Fibroblast of skin of scalp (primary cell): Measurements from ENCODE around the gene VAC14.
"Not testable (repeated sequence)": the region's sequence is repeated elsewhere in the genome, so short reads cannot be mapped to it uniquely, and the experiment has no call there.

Experiments
- DNase-seq: peaks from one replicate; pipeline ENCODE4 v3.0.0-alpha.2; 2013

VAC14 gene

DNA sequence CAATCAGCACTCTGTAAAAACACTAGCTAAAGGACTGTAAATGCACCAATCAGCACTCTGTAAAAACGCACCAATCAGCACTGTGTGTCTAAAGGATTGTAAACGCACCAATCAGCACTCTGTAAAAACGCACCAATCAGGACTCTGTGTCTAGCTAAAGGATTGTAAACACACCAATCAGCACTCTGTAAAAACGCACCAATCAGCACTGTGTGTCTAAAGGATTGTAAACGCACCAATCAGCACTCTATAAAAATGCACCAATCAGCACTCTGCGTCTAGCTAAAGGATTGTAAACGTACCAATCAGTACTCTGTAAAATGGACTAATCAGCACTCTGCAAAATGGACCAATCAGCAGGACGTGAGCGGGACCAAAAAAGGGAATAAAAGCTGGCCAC, 58.0 kb downstream of the VAC14 start:
- DNase-seq, result not testable (repeated sequence)

DNA sequence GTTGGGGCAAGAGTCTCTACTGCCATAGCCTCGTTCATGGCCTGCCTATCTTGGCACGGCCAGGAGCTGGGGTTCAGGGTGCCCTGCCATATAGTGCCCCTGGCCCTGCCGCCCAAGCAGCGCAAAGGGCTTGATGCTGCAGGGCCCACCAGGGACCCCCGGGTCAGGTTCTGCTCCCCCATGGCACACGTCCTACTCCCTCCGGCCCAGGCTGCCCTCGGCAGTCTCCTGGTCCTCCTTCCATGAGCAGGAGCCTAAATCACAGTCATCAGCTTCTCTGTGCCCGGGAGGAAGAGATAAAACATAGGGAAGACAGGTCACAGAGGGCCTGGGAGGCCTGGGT, 59.2 kb downstream of the VAC14 start:
- DNase-seq, result no peak

DNA sequence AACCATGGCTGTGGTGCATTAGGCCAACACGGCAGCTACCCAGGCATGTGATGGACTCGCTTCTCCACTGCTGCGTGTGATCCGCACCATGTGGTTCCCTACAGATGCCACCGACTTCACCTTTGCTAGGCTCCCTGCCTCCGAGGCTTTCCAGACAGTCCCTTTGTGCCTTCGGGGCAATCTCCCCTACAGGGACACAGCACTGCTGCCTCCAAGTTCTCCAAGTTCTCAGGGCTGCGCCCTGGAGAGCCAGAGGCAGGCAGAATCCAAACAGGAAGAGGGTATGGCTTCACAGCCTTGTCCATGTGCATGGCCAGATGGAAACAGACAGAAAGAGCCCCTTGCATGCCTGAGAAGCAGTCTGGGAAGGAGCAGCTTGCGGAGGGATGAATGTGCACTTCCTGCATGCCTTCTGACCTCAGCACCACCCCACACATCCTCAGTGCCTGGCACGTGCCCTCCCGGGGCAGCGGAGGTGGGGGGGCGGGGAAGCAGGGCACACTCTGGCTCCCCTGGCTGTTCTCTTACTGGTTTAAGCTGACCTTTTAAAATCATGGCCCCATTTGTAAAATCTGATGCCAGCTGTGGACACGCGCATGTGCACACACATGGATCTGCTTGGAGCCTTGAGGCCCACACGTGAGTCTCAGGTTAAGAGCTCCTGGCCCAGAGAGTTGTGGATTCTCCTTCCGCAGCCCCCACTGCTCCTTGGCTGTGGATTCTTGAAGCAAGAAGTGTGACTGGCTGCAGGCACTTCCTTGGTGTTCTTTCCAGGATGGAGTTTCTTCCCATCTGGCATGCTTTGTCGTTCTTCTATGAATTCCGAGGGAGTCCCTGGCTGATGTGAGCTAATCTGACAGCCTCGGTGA, 59.8 kb downstream of the VAC14 start:
- DNase-seq, result peak; percentile 82

DNA sequence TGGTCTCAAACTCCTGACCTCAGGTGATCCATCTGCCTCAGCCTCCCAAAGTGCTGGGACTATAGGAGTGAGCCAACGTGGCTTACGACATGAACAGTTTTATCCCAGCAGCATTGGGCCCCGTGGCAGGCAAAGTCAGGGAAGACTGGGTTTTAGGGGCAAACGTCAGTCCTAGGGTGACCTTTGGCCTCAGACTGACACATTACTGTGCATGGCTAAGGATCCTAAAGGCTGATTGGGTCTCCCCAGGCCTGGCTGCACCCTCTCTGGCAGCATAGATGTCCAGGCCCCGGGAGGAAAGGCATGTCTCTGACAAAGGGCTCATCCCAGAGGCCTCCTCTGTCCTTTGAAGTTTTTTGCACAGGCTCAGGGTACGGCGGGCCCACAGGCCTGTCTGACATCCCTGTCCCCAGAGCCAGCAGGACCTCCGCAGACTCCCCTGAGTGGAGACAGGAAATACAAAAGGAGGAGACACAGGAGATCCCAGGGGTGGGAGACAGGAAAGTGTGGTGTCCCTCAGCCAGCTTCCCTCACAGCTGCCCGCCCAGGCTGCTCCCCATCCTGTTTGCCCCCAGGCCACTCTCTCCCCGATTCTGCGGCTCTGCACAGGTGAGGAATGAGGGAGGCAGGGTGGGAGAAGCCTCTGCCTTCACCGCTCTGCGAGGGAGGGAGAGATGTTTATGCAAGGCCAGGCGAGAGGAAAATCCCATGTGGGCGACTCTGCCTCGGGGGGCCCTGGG, 60.6 kb downstream of the VAC14 start:
- DNase-seq, result no peak

DNA sequence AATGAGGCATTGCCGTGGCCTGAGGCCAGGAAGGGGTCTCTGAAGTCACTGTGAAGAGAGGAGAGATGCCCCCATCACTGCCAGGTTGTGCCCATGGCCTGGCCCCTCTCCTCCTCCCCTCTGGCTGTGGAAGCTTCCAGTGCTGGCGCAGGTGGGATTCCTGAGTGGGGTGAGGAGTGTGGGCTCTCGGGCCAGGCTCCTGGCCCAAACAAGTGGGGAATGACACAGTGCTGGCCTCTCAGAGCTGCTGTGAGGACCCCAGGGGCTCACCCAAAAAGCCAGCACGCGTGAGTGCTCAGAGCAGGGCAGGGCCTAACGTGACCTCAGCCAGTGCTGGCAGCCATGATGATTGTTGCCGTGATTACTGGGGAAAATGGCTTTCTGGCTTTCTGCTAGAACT, 61.6 kb downstream of the VAC14 start:
- no peak for DNase-seq

DNA sequence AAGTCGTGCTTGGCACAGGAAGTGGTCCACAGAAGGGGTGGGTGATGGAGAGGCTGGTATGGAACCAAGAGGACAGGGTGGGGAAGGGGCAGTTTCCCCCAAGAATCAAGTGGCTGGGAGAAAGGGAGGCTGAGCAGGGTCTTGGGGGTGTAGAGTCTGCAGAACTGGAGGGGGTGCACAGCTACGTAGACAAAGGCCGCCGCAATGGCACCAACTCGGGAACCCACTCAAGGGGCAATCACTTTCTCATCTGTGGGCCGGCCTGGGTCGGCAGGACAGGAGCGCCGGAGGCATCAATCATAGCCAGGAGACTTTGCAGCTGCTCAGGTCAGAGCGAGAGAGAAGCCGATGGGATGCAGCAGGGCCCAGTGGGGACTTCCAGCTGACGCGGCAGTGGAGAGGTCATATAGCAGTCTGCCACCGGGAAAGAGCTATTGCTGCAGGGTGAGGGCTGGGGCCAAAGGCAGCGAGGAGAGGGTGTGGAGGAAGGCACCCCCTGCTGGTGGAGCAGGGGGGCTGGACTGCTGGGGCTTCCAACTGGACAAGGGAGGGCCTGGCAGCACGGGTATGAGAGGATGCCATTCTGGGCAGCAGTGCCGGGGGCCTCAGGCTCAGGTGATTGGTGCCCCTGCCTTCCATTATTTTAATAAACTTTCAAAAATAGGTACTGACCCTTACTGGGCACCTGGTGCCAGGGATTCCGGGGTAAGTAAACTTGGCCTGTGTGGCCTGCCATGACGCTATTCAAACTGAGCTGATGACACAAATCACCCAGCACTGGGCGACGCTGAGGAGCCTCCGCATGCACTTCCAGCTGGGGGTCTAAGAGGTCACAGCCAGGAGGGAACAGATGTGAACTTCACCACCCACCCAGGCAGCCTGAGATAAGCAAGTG, 62.6 kb downstream of the VAC14 start:
- peak; percentile 76 for DNase-seq

DNA sequence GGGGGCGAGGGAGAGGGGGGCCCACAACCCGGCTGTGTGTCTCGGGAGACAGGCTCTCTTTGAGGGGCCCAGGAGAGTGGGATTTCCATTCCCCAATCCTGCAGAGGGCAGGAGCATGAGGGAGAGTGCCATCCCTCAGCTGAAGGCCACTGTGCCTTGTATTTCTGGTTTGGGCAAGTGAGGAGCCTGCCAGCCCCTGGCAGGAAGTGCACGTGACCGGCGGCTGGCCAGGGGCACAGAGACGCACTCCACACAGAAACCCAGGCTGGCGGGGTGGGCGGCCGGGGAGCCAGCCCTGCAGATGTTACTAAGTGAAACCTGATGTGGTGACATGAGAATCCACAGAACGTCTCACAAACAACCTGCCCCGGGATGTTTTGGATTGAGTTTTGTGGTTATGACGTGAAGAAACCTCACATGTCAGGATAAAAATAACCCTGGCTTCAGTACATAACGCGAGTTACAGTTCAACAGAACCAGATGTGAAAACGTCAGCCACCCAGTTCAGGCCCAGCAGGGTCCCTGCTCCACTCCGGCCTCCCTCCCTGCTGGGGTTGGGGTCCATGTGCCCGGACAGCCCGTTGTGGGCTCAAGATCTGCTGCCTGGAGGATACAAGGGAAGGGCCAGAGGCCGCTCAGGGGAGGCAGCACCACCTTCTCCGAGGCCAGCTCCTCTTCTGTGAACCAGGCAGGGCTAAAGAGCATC, 63.4 kb downstream of the VAC14 start:
- peak; percentile 94 for DNase-seq

DNA sequence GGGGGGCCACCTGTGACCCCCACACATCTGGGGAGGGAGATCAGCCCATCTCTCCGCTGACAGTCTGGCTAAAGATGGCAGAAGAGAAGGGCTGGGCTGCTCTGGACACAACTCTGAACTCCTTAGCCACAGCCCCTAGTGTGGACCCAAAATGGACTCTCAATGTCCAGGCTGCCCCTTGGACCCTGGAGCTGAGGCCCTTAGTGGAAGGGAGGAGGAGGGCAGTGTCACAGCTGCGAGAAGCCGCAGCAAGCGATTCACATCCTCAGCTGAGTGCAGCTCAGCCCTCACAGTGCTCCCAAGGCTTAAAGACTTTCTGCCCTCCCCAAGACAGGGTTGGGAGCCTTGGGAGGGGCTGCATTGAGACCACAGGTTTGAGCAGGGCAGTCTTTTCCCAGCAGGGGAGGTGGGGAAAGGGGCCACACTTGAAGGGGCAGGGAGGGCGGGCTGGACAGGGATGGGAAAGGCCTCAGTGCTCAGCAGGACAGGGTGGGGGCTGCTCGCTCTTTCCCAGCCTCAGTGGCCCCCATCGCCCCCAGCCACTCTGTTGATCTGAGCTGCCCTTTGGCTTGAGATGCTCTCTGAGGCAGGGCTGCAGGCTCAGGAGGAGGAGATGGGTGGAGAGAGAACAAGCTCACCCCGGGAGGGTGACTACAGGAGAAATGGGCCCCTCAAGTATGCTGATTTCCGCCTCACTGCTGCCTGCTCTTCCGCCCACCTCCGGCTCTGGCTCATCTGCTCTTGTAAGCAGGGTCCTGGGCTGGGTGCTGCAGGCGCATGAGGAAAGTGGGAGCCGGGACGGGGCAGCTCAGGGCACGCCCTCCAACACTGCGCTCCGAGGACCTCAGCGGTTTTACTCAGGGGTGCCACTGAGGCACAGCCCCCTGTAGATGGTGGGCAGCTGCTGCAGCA, 64.2 kb downstream of the VAC14 start:
- DNase-seq, result no peak

DNA sequence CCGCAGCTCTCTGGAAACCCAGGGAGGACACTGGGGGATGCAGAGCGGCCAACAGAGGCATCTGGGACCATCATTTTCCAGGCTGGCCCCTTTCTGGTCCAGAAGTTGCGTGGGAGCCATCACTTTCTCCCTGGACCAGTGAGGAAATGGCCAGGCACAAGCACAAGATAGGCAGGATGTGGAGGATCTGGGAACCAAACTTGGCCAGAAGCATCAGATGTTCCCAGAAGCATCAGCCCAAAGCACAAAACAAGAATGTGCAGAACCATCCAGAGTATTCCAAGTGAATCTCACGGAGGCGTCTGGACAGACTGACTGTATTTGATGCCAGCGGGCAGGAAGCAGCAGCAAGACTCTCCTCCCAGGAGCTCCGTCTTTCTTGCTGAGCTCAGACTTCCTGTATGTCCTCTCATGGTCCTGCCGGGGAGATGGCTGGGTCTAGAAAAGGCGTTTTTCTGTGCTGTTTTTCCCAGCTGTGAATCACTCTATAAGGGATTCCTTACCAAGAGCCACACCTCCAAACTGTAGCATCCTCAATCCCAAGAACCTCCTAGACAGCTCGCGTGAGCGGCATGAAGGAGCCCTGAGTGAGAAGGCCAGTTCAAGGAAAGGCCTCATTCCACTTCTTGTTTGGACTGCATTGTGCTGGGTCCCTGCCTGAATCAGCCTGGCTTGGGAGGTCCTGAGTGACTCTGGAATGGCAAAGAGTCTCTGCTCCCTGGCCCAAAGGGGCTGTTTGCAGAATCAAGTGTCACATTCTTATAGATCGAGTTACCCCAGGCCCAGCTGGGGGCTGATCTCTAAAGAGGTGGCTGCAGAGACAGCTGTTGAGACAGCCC, 65.6 kb downstream of the VAC14 start:
- DNase-seq, result peak; percentile 95

DNA sequence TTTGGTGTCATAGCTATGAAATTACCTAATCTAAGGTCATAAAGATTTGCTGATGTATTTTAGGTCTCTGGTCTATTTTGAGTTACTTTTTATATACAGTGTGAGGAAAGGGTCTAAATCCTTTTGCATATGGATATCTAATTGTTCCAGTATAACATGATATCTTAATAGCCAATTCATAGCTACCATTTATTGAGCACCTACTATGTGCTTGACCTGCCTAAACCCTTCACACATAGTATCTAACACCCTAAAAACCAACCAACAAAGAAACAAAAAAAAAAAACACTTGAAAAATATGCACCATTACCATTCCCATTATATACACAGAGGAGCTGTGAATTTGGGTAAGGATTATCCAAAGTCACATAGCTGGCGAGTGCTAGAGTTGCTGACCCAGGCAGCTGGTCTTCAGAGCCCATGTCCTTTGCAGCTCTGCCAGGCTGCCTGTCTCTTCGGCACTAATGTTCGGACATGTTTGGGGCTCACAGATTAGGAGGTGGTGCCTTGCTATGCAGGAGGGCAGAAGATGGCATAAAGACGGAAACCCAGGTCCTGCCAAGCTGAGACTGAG, 66.3 kb downstream of the VAC14 start:
- no peak for DNase-seq

DNA sequence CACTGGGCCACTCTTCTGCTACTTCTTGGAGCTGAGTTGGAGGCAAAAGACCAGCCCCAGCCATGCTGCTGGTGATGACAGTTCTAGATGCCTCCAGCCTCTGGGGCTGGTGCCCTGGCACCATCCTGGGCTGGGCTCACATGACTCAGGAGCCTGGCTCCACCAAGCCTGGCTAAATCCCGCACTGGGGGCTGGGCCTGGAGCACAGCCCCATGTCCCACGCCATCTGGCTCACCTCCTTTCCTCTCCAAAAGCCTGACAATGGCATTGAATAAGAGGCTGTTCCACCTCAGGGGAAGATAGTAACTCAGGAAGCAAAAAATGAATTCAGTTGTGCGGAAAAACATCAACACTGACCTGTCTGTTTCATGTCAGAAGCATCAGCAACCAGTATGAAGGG, 70.0 kb downstream of the VAC14 start:
- DNase-seq, result no peak

DNA sequence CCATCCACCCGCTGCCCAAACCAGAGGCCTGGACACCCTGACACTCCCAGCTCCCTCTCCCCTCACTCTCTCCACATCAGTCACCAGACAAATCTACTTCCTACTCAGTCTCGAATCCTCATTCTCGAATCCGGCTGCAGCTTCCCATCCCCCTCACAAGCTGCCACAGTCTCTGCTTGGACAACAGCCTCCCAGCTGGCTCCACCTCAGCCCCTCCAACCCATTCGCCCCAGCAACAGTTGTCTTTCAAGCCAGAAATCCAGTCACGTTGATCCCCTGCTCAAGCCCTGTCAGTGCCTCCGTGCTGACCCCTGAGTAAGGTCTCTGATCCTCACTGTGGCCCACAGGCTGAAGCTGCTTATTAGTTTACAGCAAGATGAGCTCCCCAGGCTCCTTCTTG, 70.9 kb downstream of the VAC14 start:
- no peak for DNase-seq

DNA sequence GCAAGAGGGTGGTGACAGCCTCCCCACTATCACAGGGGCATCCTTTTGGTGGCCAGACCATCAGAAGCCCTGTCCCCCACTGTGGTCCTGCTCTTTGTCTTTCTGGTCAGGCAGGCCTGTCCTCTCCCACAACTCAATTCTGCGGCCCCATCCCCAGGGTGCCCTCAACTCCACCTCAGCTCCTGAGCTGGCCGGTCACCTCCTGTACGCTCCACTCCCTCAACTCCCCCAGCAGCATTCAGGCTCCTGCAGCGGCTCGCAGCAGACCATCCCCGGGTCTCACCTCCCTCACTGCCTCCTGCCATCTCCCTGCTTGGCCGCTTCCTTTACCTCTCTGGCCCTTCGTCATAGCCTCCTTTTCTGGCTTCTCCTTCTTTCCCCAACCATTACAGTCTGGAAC, 71.7 kb downstream of the VAC14 start:
- DNase-seq, result no peak

DNA sequence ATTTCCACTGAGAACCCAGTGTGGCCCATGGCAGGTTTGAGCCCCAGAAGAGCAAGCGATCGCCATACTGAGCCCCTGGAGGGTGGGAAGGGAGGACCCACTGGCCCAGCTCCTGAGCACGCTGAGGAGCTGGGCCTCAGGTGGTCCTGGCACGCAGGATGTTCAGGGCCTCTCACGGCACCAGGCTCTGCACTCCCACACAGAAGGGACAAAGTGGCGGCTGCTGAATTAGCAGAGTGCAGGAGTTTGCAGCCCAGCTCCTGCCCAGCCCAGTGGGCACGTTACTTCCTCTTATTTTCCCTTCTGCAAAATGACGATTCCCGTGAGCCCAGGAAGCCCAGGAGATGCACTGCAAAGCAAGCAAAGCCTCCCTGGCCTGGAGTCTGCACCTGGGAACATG, 72.8 kb downstream of the VAC14 start:
- no peak for DNase-seq

DNA sequence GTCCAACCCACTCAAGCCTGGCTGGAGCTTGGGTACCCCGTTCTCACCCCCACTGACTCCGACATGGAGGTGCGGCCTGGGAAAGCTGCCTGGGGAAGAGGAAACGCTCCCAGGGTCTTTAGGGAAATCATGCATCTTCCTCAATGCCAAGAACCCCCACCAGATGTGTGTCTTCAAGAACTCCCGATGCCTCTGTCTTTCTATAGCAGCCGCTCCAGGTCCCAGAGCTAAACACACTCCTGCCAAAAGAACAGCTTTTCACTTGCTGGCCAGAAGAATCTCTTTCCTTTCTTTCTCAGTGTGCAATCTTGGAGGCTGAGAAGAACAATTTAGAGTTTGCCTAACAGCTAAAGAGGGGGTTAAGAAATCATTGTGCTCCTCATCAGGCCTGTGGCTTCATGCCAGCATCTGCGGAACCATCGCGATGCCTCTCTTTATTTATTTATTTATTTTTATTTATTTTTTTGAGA, 74.0 kb downstream of the VAC14 start:
- DNase-seq, result no peak

DNA sequence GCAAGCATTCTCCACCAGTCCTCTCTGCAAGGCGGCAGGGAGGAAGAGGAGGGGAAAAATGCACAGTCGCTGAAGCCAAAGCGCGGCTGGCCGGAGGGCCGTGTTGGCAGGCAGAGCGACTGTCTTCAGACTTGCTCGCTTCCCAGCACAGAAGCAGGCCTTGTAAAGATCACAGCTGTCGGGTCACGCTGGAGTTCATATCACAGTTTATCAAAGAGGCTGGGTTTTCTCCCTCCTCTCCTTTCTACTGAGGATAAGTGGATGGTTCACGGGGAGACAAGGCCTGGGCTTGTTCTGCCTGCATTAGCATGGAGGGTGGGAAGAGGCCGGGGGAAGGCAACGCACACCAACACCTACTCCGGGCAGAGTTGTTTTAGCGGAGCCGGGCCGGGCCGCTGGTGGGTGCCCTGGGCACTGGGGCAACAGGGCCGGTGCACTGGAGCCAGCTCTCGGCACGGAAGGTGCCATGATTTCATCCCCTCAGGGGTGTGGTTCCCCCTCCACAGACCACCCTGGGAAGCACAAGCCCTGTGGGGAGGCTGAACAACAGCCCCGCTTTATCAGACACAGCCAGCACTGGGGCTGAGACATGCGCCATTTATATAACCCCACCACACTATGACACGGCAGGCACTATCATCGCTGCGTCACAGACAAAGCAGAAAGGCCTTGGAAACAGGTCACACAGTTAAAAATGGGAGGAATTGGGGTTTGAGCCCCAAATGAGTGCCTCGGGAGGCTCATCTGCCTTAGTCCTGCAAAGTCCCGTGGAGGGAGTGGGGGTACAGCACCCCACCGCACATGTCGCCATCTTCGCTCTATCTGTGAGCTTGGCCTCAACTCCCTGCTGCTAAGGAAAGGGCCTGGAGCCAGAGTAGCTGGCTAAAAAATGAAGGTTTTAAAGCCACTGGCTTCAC, 74.8 kb downstream of the VAC14 start:
- DNase-seq, result no peak

DNA sequence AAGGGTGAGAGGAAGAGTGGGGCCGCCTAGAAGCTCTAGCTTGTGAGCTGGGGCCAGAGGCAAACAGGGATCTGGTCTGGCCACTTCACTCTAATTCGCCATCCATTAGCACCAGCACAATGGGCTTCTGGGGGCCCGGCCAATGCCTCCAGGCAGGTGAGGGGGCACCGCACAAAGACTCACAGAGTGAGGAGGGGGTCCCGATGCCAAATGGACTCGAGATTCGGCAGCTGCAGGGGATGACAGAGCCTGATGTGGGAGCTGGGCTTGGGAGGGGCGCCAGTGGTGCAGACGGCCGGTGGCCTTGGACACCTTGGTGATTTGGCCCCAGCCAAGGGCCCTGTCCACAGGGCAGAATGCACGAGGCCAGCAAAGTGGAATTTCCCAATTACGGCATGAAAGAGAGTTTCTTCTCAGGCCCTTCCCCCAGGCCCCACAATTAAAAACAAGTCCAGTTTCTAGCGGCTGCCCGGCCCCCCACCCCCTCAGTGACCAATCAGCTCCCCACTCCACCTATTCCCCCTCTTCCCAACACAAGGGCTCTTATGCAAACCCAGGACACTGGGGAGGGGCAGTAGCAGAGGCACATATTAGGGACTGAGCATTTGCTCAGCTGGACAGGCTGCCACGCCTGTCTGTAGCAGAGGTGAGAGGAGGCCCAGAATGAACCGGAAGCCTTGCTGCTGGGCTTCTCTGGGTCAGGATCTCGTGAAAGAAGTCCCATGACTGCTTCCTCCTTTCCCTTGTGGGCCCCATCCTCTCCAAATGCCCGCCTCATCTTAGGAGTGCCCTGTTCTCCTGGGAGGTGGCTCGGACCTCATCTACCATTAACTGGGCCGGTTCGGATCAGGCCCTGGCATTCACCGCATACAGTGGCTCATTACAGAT, 75.7 kb downstream of the VAC14 start:
- DNase-seq, result no peak
